ENCODE measurements around the gene SASH3.
A peak's percentile ranks its signal among the peaks of the same experiment; 100 is the strongest.

The SASH3 gene

GRCh38 chrX:129780441-129781105 lies 824 bp downstream of the SASH3 start:
- Histone ChIP-seq H3K4me2 (ENCODE audit: low read depth, low read length, poor library complexity, severe bottlenecking) (peak overlapping the region; percentile 96), H3K4me3 (ENCODE audit: insufficient read depth, low read length, poor library complexity, severe bottlenecking) (peak overlapping the region; percentile 73), H3K36me3 (ENCODE audit: low read length) (no peaks in the 10 kb centered on the region), H3K79me2 (ENCODE audit: insufficient read depth, low read length) (peaks cover 57% of the 10 kb centered on the region), H2AFZ (ENCODE audit: low read depth, low read length, severe bottlenecking) (no peak overlapping the region), H3F3A (ENCODE audit: insufficient read depth) (peaks cover 28% of the 10 kb centered on the region), H3K27ac (ENCODE audit: low read depth, low read length) (peak overlapping the region; percentile 95), H4K20me1 (ENCODE audit: low read depth, low read length) (no peaks in the 10 kb centered on the region), H3K27me3 (ENCODE audit: low read length) (no peaks in the 10 kb centered on the region), H3K9ac (ENCODE audit: low read length) (peak overlapping the region; percentile 87), H3K9me2 (replicated peaks; ENCODE audit: insufficient read depth, low read length) (no peaks in the 10 kb centered on the region), H3K9me3 (ENCODE audit: insufficient read depth, low read length) (no peaks in the 10 kb centered on the region)
- TF ChIP-seq CTCF (IDR thresholded peaks at IDR 0.05; ENCODE audit: insufficient read depth, low read length, poor library complexity, severe bottlenecking) = no peak
- no peak for TF ChIP-seq EZH2phosphoT487 (conservative IDR thresholded peaks at IDR 0.05; ENCODE audit: low read length)

GRCh38 chrX:129781134-129781672 lies 1.5 kb downstream of the SASH3 start:
- Histone ChIP-seq H3K4me2 (ENCODE audit: low read depth, low read length, poor library complexity, severe bottlenecking) (peak overlapping the region; percentile 96), H3K79me2 (ENCODE audit: insufficient read depth, low read length) (peaks cover 64% of the 10 kb centered on the region), H3K27me3 (ENCODE audit: low read length) (no peaks in the 10 kb centered on the region), H3F3A (ENCODE audit: insufficient read depth) (peaks cover 30% of the 10 kb centered on the region), H3K9ac (ENCODE audit: low read length) (peak overlapping the region; percentile 87), H3K9me3 (ENCODE audit: insufficient read depth, low read length) (no peaks in the 10 kb centered on the region), H4K20me1 (ENCODE audit: low read depth, low read length) (no peaks in the 10 kb centered on the region), H3K9me2 (replicated peaks; ENCODE audit: insufficient read depth, low read length) (no peaks in the 10 kb centered on the region), H3K27ac (ENCODE audit: low read depth, low read length) (peak overlapping the region; percentile 95), H2AFZ (ENCODE audit: low read depth, low read length, severe bottlenecking) (no peak overlapping the region), H3K4me3 (ENCODE audit: insufficient read depth, low read length, poor library complexity, severe bottlenecking) (peak overlapping the region; percentile 73), H3K36me3 (ENCODE audit: low read length) (no peaks in the 10 kb centered on the region)
- TF ChIP-seq EZH2phosphoT487 (conservative IDR thresholded peaks at IDR 0.05; ENCODE audit: low read length) (no peak), CTCF (IDR thresholded peaks at IDR 0.05; ENCODE audit: insufficient read depth, low read length, poor library complexity, severe bottlenecking) (no peak)

- Histone ChIP-seq H3K9me3 (ENCODE audit: insufficient read depth, low read length) (no peaks in the 10 kb centered on the region), H3K36me3 (ENCODE audit: low read length) (no peaks in the 10 kb centered on the region), H3K9ac (ENCODE audit: low read length) (peak overlapping the region; percentile 79), H3K79me2 (ENCODE audit: insufficient read depth, low read length) (peaks cover 68% of the 10 kb centered on the region), H3K27ac (ENCODE audit: low read depth, low read length) (peak overlapping the region; percentile 90), H3K27me3 (ENCODE audit: low read length) (no peaks in the 10 kb centered on the region), H2AFZ (ENCODE audit: low read depth, low read length, severe bottlenecking) (no peak overlapping the region), H3F3A (ENCODE audit: insufficient read depth) (peaks cover 25% of the 10 kb centered on the region), H3K4me3 (ENCODE audit: insufficient read depth, low read length, poor library complexity, severe bottlenecking) (peak overlapping the region; percentile 48), H3K9me2 (replicated peaks; ENCODE audit: insufficient read depth, low read length) (no peaks in the 10 kb centered on the region), H3K4me2 (ENCODE audit: low read depth, low read length, poor library complexity, severe bottlenecking) (peak overlapping the region; percentile 96), H4K20me1 (ENCODE audit: low read depth, low read length) (no peaks in the 10 kb centered on the region)
- TF ChIP-seq EZH2phosphoT487 (conservative IDR thresholded peaks at IDR 0.05; ENCODE audit: low read length) = no peak
Measured at GRCh38 chrX:129781680-129782495, 2.1 kb downstream of the SASH3 start.
